ENCODE measurements around the gene WNT16. TPM values are rescaled to one million over a fixed set of nuclear protein-coding genes. Genes with fewer than 3 reads are reported as not detected.

The WNT16 gene
- total and polyA plus RNA-seq, 2 experiments from 2014 or later: not detected

- no peaks in the 10 kb centered on the region for H3K36me3 ChIP-seq
- no peak overlapping the region for H3K27ac ChIP-seq
- H3K4me3 ChIP-seq: no peak overlapping the region
- no peak for TF ChIP-seq CTCF (IDR thresholded peaks at IDR 0.05; ENCODE audit: low read depth, low read length)
- H3K9me3 ChIP-seq (ENCODE audit: low read depth): no peaks in the 10 kb centered on the region
- no peaks in the 10 kb centered on the region for H3K4me1 ChIP-seq (ENCODE audit: low read depth)
- DNase-seq (ENCODE audit: low read depth in 1 of 2, low spot score in 1 of 2): no peak
- no peaks in the 10 kb centered on the region for H3K27me3 ChIP-seq
These were observed 25.2 kb upstream of the WNT16 start for GRCh38 chr7:121303422-121304101.

GRCh38 chr7:121304102-121304658, 24.6 kb upstream of the WNT16 start:
- Histone ChIP-seq H3K27me3 (no peaks in the 10 kb centered on the region), H3K36me3 (no peaks in the 10 kb centered on the region), H3K4me1 (ENCODE audit: low read depth) (no peaks in the 10 kb centered on the region), H3K4me3 (no peak overlapping the region), H3K9me3 (ENCODE audit: low read depth) (no peaks in the 10 kb centered on the region), H3K27ac (no peak overlapping the region)
- TF ChIP-seq CTCF (IDR thresholded peaks at IDR 0.05; ENCODE audit: low read depth, low read length): no peak
- DNase-seq (ENCODE audit: low read depth in 1 of 2, low spot score in 1 of 2): no peak

- DNase-seq (ENCODE audit: low read depth in 1 of 2, low spot score in 1 of 2): peak in 1 of 2 donors; percentile 26
- Histone ChIP-seq H3K27ac (no peak overlapping the region), H3K9me3 (ENCODE audit: low read depth) (no peaks in the 10 kb centered on the region)
These were observed 23.7 kb upstream of the WNT16 start for GRCh38 chr7:121305109-121305508.

GRCh38 chr7:121306565-121306964, 22.2 kb upstream of the WNT16 start:
- no peak for DNase-seq (ENCODE audit: low read depth in 1 of 2, low spot score in 1 of 2)
- Histone ChIP-seq H3K4me3 (no peak overlapping the region), H3K4me1 (ENCODE audit: low read depth) (no peaks in the 10 kb centered on the region), H3K36me3 (no peaks in the 10 kb centered on the region), H3K27ac (no peak overlapping the region), H3K9me3 (ENCODE audit: low read depth) (no peaks in the 10 kb centered on the region), H3K27me3 (no peaks in the 10 kb centered on the region)
- no peak for TF ChIP-seq CTCF (IDR thresholded peaks at IDR 0.05; ENCODE audit: low read depth, low read length)

More at GRCh38 chr7:121305109-121305508, 23.7 kb upstream of the WNT16 start:
- Histone ChIP-seq H3K4me3 (no peak overlapping the region), H3K4me1 (ENCODE audit: low read depth) (no peaks in the 10 kb centered on the region), H3K27me3 (no peaks in the 10 kb centered on the region), H3K36me3 (no peaks in the 10 kb centered on the region)
- TF ChIP-seq CTCF (IDR thresholded peaks at IDR 0.05; ENCODE audit: low read depth, low read length): no peak

- no peak for TF ChIP-seq CTCF (IDR thresholded peaks at IDR 0.05; ENCODE audit: low read depth, low read length)
- Histone ChIP-seq H3K27me3 (no peaks in the 10 kb centered on the region), H3K4me3 (no peak overlapping the region), H3K9me3 (ENCODE audit: low read depth) (no peaks in the 10 kb centered on the region), H3K27ac (no peak overlapping the region), H3K4me1 (ENCODE audit: low read depth) (no peaks in the 10 kb centered on the region), H3K36me3 (no peaks in the 10 kb centered on the region)
- no peak for DNase-seq (ENCODE audit: low read depth in 1 of 2, low spot score in 1 of 2)
These were observed 21.7 kb upstream of the WNT16 start for GRCh38 chr7:121307021-121307574.

Measured in cardiac muscle cell (in vitro differentiated cells and primary cell).